Suppressor macrophage (primary cell): ENCODE measurements around the gene MRPS33.
"Not testable (repeated sequence)": the region's sequence is repeated elsewhere in the genome, so short reads cannot be mapped to it uniquely, and the experiment has no call there.

ENCODE experiments used
- DNase-seq, 4 experiments: peaks; one replicate each; pipeline ENCODE4 v3.0.0-alpha.2; 2020 to 2022
- total RNA-seq, 17 experiments: gene quantifications; one replicate each; lab custom pipeline; 2026; ENCODE audit warnings: mixed read lengths in 6 of 17, inconsistent platforms in 3 of 17; lab: John Stamatoyannopoulos, UW

The MRPS33 gene
- total RNA-seq = 7.7 to 25.8 (median 16.2) reads per million in 17 experiments

DNA sequence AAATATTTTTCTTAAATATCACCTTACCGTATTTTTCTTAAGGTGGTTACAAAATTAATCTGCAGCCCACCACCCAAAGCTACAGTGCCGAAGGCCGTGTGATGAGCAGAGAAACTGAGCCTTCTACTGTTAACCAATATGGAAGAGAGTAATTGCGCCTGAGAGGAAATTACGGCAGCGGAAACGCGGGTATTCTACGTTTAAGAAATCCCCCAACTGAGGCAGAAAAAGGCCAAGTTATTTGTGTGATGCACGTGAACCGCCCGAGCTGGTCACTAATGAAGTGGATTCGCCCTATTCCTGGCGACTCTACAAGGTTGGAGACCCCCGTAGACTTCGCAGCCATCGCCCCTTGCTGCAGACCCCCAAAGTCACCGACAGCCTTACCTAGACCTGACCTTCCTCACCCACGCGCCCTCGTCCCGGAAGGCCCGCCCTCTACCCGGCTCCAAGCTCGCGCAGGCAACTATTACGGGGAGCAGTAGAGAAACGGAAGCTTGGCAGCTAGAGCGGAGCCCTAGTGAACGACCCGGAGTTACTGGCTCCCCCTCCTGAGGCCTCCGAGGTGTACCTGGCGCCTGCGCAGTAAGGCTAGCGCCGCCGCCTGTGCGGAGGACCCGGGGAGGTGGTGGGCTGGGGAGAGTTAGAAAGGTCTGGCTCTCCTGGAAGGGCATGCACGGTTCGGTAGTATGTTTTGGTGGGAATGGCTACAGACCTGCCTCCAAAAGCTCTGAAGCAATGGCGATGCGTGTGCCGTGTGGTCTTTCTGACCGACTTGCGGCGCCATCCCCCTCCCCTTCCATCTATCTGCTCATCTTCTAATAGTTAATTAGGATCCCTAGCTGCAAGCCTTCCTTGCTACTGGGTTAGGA is at the start of gene MRPS33:
Gene MRPS33, minus strand, starts transcription at position 429 of the 872 bp plus-strand sequence. CDS start 4,319 bp downstream, outside the sequence.
- peak; percentile 95 to 98 (median 97) for DNase-seq

DNA sequence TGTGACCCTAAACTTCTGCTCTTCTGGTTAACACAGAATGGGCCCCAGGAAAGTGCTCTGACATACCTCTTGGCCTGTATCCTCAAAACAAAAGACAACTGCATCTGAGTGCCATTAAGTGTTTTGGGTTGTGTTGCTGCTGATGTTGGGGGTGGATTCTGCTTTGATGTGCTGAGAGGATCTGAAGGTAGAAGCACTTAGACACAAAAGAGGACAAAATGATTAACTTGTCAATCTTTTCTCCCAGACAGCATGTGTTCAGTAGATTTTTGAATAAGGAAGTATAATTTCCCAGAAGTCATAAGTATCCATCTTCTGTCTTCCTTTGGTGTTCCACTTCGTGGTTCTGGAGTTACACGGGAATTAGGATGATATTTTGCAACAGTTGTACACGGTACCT is 43.0 kb upstream of the MRPS33 start:
- DNase-seq = no peak

DNA sequence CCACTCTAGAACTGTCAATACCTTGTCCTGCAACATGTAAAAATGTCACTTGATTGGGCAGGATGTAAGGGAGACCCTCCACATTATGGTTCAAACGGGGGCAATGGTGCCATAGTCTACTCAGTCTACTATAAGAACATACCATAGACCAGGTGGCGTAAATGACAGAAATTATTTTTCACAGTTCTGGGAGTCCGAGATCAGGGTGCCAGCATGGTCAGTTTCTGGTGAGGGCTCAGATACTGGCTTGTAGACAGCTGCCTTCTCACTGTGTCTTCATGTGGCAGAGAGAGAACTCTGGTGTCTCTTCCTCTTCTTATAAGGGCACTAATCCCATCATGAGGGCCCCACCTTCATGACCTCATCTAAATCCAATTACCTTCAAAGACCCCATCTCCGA is 40.4 kb upstream of the MRPS33 start:
- no peak for DNase-seq

DNA sequence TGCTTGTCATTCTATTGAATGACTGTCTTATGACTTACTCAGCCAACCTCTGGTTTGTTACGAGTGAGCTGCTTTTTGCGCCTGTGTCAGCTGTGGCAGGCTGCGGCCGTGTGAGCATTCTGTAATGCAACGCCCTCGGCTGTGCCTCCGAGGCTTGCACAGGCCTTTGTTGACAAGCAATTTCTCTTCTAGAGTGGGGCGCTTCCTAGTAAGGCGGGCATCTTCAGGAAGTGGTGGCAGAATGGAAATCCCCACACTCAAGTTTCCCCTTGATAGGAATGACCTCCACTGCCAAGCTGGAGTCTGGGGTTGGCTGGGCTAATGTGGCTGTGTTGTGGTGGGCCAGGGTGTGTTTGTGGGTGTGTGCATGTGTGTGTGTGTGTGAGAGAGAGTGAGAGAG is 38.9 kb upstream of the MRPS33 start:
- DNase-seq = peak; percentile 69 to 88 (median 78)

DNA sequence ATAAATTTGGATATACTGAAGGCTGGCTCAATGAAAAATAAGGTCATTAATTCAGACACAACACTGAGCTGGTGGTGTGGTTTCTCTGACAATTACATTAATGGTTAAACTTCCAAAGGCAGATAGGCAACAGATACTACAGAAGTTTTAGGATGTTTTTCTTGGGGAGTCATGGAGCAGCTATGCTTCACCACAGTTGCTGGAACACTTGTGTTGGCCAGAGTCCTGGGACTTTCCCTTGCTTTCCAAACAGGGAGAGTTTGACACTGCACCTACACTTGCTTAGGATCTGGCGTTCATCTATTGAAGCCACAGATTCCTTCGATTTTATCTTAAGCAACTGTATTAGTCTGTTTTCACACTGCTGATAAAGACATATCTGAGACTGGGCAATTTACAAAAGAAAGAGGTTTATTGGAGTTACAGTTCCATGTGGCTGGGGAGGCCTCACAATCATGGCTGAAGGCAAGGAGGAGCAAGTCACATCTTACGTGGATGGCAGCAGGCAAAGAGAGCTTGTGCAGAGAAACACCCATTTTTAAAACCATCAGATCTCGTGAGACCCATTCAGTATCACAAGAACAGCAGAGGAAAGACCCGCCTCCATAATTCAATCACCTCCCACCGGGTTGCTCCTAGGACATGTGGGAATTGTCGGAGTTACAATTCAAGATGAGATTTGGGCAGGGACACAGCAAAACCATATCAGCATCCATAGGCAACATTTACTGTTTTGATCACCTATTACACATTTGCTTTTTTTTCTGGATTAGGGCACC is 31.3 kb upstream of the MRPS33 start:
- no peak for DNase-seq

DNA sequence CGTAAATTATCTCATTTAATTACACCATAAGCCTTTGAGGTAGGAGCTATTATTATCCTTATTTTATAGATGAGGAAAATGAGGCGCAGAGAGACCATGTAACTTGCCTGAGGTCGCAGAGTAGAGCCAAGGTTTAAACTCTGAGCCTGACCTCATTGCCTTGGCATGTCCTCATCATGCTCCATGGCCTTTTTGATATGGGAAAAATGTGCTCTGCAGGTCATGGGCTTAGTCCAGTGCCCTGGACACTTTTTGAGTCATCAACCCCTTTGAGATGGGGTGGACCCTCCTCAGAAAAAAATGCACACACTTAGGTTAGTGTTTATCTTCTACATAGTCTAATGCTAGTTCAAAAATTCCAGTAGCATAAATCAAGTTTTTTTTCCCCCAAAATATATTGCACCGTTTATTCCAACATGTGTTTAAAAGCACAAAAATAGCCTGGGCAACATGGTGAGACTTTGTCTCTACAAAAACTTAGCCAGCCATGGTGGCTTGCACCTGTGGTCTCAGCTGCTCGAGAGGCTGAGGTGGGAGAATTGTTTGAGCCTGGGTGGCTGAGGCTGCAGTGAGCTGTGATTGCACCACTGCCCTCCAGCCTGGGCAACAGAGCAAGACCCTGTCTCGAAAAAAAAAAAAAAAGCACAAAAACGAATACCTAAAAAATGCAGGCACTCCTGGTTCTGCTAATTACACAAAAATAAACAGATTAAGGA is 30.5 kb upstream of the MRPS33 start:
- DNase-seq = no peak

DNA sequence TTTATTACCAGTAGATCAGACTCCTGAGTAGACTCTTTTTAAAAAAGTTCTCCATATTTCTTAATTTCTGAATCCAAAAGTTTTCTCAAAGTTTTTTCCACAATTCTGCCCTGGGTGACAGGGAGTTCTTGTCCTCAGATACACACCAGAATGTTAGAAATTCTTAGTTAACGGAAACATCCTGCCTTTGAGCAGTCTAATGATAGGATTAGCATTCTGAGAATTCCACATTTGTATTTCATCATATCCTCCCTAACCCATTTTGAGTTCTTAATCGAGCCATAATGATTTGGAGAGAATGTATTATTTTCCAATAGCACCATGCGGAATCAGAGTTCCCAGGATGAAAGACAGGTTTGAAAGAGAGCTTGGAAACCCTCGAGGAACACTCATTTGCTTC is 28.9 kb upstream of the MRPS33 start:
- DNase-seq = no peak

DNA sequence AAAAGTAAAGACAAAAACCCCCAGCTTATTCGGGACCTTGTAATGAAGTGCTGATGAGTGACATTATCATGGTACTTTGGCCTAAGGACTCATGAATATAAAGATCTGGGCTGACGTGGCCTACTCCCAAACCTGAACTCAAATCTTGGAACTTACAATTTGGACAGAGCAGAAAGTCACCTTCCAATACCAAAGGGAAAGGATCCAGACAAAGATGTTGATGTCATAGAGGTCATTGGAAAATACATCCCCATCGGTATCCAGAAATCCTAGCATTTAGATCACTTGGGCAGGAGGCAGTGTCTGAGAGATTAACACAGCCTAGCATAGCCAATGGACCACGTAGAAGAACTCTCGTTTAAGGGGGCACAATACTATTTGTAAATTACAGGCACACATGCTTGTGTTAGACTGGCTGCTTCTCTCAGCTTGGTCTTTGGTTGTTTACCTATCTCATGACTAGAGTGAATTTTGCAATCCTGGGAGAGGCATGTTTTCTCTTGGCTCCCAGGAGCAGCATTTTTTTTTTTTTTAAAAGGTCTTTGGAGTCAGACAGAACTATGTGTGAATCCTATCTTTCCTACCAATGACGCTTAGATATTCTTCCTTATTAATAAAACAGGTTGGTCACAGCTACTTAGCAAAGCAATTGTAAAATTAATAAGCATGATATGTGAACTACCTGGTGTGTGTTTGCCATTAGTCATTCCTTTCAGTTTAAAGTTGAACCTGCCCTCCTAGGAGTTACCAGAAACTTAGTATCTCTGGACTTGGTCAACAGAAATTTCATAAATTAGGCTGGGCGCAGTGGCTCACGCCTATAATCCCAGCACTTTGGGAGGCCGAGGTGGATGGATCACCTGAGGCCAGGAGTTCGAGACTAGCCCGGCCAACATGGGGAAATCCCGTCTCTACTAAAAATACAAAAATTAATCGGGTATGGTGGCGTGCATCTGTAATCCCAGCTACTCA is 27.8 kb upstream of the MRPS33 start:
- no peak for DNase-seq

DNA sequence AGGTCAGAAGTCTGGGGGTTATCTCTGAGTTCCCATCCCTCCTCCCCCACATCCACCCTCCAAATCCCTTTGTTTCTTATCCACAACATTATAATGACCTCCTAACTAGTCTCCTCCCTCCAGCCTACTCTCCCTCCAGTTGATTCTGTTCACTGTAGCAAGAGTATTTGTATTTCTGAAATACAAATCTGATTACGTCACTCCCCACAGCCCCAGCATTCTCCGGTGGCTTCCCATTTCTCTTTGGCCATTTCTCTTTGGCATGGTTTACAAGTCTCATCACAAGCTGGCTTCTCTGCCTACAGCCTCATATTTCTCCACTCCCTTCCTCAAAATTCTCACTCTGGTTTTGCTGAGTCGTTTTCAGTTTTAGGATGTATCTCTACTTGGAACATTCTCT is 24.6 kb upstream of the MRPS33 start:
- peak; percentile 50 to 74 (median 66) for DNase-seq

DNA sequence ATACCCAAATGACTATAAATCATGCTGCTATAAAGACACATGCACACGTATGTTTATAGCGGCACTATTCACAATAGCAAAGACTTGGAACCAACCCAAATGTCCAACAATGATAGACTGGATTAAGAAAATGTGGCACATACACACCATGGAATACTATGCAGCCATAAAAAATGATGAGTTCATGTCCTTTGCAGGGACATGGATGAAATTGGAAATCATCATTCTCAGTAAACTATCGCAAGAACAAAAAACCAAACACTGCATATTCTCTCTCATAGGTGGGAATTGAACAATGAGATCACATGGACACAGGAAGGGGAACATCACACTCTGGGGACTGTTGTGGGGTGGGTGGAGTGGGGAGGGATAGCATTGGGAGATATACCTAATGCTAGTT is 23.3 kb upstream of the MRPS33 start:
- not testable (repeated sequence) for DNase-seq

DNA sequence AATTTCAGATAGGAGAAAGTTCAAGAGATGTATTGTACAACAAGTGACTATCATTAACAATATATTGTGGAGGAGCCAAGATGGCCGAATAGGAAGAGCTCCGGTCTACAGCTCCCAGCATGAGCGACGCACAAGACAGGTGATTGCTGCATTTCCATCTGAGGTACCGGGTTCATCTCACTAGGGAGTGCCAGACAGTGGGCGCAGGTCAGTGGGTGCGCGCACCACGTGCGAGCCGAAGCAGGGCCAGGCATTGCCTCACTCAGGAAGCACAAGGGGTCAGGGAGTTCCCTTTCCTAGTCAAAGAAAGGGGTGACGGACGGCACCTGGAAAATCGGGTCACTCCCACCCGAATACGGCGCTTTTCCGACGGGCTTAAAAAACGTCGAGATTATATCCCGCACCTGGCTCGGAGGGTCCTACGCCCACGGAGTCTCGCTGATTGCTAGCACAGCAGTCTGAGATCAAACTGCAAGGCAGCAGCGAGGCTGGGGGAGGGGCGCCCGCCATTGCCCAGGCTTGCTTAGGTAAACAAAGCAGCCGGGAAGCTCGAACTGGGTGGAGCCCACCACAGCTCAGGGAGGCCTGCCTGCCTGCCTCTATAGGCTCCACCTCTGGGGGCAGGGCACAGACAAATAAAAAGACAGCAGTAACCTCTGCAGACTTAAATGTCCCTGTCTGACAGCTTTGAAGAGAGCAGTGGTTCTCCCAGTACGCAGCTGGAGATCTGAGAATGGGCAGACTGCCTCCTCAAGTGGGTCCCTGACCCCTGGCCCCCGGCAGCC is 18.0 kb upstream of the MRPS33 start:
- not testable (repeated sequence) for DNase-seq

DNA sequence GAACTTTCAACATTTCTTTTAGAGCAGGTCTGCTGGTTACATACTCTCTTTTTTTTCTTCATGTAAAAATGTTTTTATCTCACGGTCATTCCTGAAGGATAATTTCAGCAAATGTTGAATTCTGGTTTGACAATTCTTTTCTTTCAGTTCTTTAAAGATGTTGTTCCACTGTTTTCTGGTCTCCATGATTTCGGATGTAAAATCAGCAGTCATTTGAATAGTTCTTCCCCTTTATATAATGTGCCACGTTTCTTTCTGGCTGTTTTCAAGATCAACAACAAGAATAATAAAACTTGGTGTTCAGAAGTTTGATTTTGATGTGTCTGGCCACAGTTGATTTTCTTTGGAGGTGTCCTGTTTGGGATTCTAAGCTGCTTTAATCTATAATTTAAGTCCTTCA is 14.0 kb upstream of the MRPS33 start:
- no peak for DNase-seq

DNA sequence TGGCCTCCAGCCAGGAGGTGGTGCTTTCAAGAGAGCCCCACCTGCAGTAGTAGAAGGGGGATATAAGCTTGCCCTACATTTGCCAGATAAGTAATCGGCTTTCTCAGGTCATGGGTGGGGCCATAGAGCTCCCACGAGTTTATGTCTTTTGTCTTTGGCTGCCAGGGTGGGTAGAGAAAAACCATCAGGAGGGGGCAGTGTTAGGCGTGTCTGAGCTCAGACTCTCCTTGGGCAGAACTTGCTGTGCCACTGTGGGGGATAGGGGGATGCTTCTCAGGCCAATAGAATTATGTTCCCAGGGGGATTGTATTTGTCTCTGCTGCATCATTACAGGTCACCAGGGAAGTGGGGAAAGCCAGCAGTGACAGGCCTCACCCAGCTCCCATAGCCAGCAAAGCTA is 12.3 kb upstream of the MRPS33 start:
- DNase-seq = no peak

DNA sequence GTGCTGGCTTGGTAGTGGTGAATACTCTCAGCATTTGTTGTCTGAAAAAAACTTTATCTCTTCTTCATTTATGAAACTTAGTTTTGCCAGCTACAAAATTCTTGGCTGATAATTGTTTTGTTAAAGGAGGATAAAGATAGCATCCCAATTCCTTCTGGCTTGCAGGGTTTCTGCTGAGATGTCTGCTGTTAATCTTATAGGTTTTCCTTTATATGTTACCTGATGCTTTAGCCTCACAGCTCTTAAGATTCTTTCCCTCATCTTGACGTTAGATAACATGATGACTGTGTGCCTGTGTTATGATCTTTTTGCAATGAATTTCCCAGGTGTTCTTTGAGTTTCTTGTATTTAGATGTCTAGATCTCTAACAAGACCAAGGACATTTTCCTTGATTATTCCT is 9.9 kb upstream of the MRPS33 start:
- DNase-seq = no peak

DNA sequence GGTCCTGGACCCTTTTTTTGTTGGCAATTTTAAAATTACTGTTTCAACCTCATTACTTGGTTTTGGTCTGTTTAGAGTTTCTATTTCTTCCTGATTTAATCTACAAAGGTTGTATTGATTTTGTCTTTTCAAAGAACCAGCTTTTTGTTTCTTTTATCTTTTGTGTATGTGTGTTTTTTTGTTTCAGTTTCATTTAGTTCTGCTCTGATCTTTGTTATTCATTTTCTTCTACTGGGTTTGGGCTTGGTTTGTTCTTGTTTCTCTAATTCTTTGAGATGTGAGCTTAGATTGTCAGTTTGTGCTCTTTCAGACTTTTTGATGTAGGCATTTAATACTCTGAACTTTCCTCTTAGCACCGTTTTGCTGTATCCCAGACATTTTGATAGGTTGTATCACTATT is 8.5 kb upstream of the MRPS33 start:
- DNase-seq = no peak

DNA sequence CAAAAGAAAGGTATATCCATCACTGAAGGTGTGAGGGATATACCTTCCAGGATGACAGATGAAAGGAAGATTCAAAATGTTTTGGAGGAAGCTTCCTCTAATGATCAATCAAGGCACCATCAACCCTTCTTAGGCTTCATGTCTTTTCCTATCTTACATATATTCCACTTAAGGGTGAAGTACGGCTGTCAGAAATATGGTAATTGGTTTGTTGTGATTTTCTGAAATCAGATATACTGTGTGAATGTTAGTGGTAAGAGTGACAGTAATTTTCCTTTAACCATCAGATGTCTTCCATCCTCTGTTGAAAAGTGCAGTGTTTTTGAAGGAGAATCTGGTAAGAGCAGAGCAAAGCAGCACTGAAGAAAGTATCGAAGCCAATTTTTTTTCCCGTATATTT is 2.8 kb upstream of the MRPS33 start:
- DNase-seq = no peak

DNA sequence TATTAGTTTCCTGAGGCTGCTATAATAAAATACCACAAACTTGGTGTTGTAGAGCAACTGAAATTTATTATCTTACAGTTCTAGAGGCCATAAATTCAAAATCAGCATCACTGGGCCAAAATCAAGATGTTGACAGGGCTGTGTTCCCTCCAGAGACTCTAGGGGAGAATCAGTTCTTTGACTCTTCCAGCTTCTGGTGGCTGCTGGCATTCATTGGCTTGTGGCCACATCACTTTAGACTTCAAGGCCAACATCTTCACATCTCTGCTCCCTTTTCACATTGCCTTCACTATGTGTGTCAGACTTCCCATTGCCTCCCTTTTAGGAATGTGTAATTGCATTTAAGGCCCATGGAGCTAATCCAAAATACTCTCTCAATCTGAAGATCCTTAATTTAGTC is 1.6 kb upstream of the MRPS33 start:
- DNase-seq = no peak

DNA sequence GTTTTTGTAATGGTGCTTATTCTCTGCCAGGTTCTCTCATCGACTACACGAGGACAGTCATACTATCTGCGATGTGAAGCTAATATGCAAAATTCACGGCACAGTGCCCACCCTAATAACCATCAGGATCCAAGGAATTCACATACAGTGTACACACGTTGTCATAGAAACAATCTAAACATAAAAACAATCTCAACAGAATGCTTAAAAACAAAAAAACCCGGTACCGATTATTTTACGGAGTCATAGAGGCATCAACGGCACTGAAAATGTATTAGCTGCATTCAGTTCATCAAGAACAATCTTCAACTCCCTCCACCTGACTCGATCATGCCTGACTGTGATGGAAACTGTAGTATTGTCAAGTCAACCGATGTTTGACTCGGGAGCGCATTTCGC is 628 bp downstream of the MRPS33 start:
- DNase-seq = no peak

DNA sequence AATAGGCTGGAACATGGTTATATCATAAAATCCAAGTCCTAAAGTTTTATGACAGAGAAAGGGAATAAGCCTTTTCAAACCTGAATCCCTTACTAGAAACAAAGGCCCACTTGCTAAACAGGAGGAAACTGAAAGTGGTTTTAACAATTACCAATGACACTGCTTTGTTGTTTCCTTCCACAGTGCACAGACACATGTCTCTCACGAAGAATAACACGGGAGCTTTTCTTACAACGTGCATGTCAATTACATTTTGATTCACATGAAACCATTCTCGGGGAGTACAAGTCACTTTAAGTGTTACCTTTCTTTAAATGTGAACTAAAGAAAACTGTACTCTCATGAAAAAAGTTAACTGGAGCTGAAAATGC is 1.4 kb downstream of the MRPS33 start:
- DNase-seq = no peak

DNA sequence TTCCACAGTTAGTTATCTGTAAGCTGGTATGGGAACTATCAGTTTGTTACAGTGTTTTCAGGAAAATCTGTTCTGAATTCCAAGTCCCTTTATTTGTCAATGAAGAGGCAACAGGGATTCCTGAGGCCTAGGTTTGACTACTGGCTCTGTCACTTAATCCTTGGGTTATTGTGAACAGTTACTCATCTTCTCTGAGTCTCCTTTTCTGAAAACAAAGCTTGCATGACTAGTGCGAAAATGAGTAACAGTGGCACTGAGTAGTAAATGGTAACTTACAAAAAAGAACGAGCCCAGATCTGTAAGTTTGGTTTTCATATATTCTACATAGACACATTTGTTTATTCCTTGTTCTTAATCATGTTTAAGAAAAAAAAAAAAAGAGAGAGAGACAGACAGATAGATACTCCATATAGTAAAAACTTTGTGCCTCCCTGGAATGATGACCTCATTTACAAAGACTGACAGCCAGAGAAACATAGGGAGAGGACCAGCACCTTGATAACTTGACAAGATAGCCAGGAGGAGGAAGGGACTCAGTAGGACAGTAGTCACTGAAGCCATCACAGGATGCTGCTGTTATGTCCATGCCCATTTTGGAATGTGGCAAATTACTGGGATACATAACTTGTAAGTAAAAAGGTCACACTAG is 1.9 kb downstream of the MRPS33 start:
- no peak for DNase-seq
